Thyroid gland (tissue), 4 donors: ENCODE data around the gene AKAP6.

ENCODE experiments used
- POLR2A ChIP-seq, 2 donors: fragments of 450-650 bp; IDR thresholded peaks; one replicate each; pipeline ENCODE4 v1.6.1; 2017; ENCODE audit warnings: antibody characterized with exemption in 2 of 2, mild to moderate bottlenecking in 2 of 2, moderate library complexity in 1 of 2
- TF ChIP-seq, protein P1 (sequence below), 6 experiments: fragments of 200-600 bp in 3 of 6; fragments of 450-650 bp in 3 of 6; sonication (generic) in 3 of 6; IDR thresholded peaks; one replicate each; pipeline ENCODE4 v1.5.1; 2016 to 2019; ENCODE audit warnings: antibody characterized with exemption in 6 of 6, mild to moderate bottlenecking in 2 of 6, inconsistent platforms in 1 of 6, moderate library complexity in 1 of 6

DNA sequence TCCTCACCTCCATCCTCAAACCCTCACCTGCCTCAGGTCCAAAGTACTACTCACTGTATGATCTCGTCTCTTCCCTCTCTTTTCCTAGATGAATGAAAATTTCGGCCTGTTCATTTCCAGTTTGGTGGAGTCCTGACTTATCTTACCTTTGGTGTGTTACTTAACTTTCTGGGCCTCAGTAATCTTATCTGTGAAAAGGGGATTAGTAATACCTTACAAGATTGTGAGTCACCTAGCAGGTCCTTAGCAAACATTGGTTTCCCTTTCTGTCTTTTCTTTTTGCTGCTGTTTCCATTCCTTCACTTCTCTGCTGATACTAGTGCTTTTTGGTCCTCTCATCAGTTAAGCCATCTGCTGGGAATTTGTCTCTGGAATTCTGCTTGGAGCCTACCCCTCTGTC is 52.8 kb downstream of the AKAP6 start:
- TF ChIP-seq, protein P1, sequence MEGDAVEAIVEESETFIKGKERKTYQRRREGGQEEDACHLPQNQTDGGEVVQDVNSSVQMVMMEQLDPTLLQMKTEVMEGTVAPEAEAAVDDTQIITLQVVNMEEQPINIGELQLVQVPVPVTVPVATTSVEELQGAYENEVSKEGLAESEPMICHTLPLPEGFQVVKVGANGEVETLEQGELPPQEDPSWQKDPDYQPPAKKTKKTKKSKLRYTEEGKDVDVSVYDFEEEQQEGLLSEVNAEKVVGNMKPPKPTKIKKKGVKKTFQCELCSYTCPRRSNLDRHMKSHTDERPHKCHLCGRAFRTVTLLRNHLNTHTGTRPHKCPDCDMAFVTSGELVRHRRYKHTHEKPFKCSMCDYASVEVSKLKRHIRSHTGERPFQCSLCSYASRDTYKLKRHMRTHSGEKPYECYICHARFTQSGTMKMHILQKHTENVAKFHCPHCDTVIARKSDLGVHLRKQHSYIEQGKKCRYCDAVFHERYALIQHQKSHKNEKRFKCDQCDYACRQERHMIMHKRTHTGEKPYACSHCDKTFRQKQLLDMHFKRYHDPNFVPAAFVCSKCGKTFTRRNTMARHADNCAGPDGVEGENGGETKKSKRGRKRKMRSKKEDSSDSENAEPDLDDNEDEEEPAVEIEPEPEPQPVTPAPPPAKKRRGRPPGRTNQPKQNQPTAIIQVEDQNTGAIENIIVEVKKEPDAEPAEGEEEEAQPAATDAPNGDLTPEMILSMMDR (IDR thresholded peaks at IDR 0.05), result no peak
- TF ChIP-seq POLR2A (IDR thresholded peaks at IDR 0.05), result no peak
